DMS114 treated with DMSO at 0.1 percent for 48 hours (cell line): Measurements from ENCODE around the gene STK24.
"Not testable (repeated sequence)": the region's sequence is repeated elsewhere in the genome, so short reads cannot be mapped to it uniquely, and the experiment has no call there.

Experiments
- DNase-seq: peaks from one replicate; lab custom pipeline; 2025; ENCODE audit not compliant: unreplicated experiment; lab: John Stamatoyannopoulos, UW

The STK24 gene

GRCh38 chr13:98576963-98577835 lies at the start of gene STK24:
Gene STK24 (minus strand): TSS chr13:98577107. CDS start chr13:98576786, 321 bp downstream.
- DNase-seq: no peak

GRCh38 chr13:98626298-98626935 lies 49.5 kb upstream of the STK24 start:
- DNase-seq: no peak

- not testable (repeated sequence) for DNase-seq
These were observed 47.7 kb upstream of the STK24 start for GRCh38 chr13:98624589-98624988.

GRCh38 chr13:98622931-98623331 lies 46.0 kb upstream of the STK24 start:
- DNase-seq: no peak

GRCh38 chr13:98619556-98619955 lies 42.6 kb upstream of the STK24 start:
- no peak for DNase-seq

GRCh38 chr13:98615595-98615994 lies 38.7 kb upstream of the STK24 start:
- not testable (repeated sequence) for DNase-seq

- no peak for DNase-seq
These were observed 36.7 kb upstream of the STK24 start for GRCh38 chr13:98613591-98613990.

- DNase-seq: no peak
These were observed 32.8 kb upstream of the STK24 start for GRCh38 chr13:98609756-98610155.

- no peak for DNase-seq
These were observed 29.4 kb upstream of the STK24 start for GRCh38 chr13:98606296-98606695.

- no peak for DNase-seq
These were observed 22.8 kb upstream of the STK24 start for GRCh38 chr13:98599502-98600328.

- DNase-seq: no peak
These were observed 21.1 kb upstream of the STK24 start for GRCh38 chr13:98598043-98598442.

GRCh38 chr13:98595134-98595533 lies 18.2 kb upstream of the STK24 start:
- DNase-seq: no peak

- DNase-seq: no peak
These were observed 15.4 kb upstream of the STK24 start for GRCh38 chr13:98592362-98592732.

- no peak for DNase-seq
These were observed 14.9 kb upstream of the STK24 start for GRCh38 chr13:98591721-98592361.

- not testable (repeated sequence) for DNase-seq
These were observed 13.6 kb upstream of the STK24 start for GRCh38 chr13:98590471-98590870.

GRCh38 chr13:98589516-98589915 lies 12.6 kb upstream of the STK24 start:
- not testable (repeated sequence) for DNase-seq

- no peak for DNase-seq
These were observed 9.8 kb upstream of the STK24 start for GRCh38 chr13:98586400-98587345.

GRCh38 chr13:98585946-98586345 lies 9.0 kb upstream of the STK24 start:
- DNase-seq: no peak

- no peak for DNase-seq
These were observed 8.5 kb upstream of the STK24 start for GRCh38 chr13:98585398-98585754.
